NCI-H1930 (cell line): ENCODE data around the gene GPR35.

ENCODE experiments used
- DNase-seq, 2 experiments: peaks; one replicate each; lab custom pipeline; 2025; lab: John Stamatoyannopoulos, UW

GPR35 gene

GRCh38 chr2:240589375-240589774, 35.9 kb upstream of the GPR35 start:
- DNase-seq = no peak

GRCh38 chr2:240589850-240590525, 35.3 kb upstream of the GPR35 start:
- DNase-seq = no peak

DNA sequence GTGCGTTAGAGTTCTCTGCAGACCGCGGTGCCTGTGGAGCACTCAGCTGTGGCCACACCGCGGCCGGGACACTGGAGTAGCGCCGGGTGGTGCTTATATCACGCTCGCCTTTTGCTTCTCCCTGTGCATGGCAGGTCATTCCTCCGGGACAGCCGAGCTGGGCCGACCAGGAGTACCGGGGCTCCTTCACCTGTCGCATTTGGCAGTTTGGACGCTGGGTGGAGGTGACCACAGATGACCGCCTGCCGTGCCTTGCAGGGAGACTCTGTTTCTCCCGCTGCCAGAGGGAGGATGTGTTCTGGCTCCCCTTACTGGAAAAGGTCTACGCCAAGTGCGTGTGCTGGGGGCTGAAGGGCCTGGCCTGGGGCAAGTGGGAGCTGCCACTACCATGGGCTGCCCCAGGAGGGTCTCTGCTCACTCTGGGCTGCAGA, 34.6 kb upstream of the GPR35 start:
- no peak for DNase-seq

- DNase-seq = no peak
Observed at GRCh38 chr2:240591226-240591625, 34.1 kb upstream of the GPR35 start.

DNA sequence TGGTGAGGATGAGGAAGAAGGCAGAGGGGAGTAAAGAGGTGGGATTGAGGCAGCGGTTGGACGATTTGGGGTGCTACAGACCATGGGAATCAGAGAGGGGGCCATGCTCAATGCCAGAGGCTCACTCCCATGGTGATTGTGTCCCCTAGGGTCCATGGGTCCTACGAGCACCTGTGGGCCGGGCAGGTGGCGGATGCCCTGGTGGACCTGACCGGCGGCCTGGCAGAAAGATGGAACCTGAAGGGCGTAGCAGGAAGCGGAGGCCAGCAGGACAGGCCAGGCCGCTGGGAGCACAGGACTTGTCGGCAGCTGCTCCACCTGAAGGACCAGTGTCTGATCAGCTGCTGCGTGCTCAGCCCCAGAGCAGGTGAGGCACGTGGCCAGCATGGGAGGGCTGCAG, 33.5 kb upstream of the GPR35 start:
- no peak for DNase-seq

DNA sequence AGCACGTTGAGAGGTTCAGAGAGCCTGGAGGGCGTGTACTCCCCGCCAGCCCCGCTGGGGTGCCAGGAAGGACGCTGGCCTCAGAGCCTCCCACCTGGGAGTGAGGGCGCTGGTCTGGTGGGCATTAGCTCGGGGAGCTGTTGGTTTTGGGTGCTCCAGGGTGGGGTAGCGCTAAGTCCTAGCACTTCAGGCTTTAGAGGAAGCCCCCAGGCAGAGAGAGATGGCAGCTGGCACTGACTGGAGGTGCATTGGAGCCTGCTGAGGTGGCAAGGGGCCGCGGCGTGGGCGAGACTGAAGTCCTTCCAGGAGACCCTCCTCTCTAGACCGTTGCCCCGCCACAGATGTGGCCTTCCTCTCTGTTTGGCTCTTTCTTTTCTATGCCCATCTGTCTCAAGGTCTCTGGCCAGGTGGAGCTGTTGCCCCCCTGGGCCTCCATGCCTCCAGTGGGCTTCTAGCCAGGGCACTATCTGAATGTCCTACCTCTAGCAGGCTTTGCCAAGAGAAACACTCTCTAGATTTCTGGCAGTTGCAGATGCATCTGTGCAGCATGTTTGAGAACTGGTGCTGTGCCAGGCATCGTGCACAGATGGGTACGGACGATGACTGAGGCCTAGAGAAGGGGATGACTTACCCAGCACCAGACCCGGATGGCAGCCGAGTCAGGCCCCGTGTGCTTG, 32.1 kb upstream of the GPR35 start:
- DNase-seq = no peak

DNA sequence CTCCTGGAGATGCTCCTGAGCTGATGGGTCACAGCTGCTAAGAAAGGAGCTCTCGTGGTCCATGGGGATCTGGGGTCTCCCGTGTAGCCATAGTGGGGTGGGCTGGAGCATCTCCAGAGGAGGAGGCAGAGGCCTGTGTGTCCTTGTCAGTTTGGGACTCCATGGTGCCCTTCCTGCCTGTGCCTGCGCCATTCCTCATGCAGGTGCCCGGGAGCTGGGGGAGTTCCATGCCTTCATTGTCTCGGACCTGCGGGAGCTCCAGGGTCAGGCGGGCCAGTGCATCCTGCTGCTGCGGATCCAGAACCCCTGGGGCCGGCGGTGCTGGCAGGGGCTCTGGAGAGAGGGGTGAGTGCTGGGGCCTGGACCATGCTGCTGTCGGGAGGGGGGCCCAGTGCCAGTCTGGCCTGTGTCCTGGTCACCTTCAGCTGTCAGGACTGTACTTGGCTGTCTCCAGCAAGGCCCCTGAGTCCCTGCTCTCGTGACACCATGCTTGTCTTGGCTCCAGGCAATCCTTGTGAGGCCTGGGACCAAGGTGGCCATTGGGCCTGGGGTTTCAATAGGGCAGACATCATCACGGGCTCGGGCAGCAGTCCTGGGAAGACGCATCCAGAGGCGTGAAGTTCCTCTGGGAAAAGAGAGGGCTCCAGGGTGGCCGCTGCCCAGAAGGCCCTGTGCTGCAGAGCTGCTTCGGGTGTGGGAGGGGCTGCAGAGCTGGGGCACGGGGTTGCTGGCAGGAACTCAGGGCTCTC, 31.4 kb upstream of the GPR35 start:
- no peak for DNase-seq

- DNase-seq = no peak
Observed at GRCh38 chr2:240594511-240595380, 30.5 kb upstream of the GPR35 start.

DNA sequence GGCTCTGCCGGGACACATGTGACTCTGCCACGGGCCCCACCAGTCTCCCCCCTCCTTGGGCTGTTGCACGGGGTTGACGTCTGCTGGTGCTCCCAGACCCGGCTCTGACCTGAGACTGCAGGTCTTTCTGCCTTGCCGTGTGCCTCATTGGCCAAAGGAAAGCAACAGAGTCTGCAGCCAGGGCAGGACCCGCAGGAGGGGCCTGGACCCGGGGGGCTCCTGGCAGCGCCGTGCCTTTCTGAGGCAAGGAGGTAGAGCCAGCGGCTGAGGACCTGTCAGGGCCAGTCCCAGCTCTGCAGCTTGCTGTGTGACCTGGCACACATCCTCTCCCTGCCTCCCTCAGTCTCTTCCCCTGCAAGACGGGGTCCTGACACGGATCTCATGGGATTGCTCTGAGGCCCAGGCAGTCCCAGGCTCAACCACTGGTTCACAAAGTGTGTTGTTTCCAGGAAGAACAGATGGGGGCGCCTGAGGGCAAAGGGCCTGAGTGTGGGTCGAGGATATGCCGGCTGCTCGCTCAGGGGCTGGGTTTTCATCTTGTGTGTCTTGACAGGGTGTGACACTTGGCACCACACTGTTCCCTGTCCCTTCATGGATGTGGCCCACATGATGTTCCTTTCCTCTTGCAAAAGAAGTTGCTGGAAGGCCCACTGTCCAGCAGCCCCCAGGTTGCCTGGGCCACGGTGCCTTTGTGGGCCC, 29.8 kb upstream of the GPR35 start:
- no peak for DNase-seq

DNA sequence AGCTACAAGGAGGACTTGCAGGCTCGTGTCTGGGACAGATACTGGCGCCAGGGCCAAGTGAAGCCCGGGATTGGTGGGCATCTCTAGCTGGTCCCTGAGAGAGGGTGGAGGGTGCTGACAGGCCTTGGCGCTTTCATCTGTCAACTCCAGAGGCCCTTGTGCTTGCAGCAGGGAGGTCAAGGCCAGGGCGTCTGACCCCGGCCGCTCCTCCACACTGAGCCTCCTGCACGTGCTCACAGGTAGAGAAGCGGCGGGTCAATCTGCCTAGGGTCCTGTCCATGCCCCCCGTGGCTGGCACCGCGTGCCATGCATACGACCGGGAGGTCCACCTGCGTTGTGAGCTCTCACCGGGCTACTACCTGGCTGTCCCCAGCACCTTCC, 29.2 kb upstream of the GPR35 start:
- no peak for DNase-seq

DNA sequence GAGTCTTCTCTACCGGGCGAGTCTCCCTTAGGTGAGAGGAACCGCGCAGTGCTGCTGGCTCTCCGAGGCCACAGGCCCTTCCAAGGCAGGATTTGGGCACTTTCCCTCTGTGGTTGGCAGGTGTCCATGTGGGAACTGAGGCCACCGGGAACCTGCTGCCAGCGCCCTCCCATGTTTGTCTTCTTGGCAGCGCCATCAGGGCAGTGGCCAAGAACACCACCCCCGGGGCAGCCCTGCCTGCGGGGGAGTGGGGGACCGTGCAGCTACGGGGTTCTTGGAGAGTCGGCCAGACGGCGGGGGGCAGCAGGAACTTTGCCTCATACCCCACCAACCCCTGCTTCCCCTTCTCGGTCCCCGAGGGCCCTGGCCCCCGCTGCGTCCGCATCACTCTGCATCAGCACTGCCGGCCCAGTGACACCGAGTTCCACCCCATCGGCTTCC, 28.8 kb upstream of the GPR35 start:
- no peak for DNase-seq

DNA sequence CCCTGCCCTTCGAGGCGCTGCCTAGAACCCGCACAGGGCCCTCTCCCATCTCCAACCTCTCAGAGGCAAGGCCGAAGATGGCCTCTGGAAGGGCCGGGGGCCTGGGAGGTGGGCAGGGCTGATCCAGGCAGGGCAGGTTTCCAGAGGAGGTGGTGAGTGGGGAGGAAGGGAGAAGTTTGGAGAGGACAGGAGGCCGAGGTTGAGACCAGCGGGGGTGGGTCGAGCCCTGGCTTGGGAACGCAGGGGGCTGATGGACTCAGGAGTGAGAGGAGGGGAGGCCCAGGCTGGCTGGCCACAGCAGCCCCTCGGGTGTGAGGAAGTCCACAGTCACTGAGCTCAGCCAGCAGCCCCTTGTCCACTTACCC, 28.2 kb upstream of the GPR35 start:
- no peak for DNase-seq

GRCh38 chr2:240597419-240598181, 27.7 kb upstream of the GPR35 start:
- DNase-seq = no peak

DNA sequence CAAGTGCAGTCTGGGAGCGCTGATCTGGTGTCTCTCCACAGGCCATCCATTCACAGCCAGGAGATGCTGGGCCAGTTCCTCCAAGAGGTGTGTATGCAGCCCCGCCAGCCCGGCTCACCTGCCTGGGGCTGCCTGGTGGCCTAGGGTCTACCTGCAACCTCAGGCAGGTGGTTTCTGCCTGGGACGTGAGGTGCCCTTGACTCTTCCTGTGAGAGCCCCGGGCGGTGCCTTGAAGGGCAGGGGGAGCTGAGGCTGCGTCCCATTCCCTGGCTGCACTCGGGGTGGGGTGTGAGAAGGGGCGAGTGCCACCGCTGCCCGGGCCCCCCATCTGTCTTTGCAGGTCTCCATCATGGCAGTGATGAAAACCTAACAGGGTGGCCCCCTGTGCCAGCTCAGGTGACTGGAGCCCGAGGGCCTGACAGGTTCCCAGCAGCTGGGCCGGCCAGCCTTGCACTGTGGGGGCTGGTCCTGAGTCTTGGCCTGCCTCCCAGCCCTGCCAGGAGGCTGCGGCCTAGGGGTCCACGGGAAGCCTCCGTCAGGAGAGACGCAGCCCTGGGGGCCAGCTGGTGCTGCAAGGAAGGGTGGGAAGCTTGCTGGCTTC, 26.9 kb upstream of the GPR35 start:
- DNase-seq = no peak

- DNase-seq = no peak
Observed at GRCh38 chr2:240599141-240599583, 26.1 kb upstream of the GPR35 start.

DNA sequence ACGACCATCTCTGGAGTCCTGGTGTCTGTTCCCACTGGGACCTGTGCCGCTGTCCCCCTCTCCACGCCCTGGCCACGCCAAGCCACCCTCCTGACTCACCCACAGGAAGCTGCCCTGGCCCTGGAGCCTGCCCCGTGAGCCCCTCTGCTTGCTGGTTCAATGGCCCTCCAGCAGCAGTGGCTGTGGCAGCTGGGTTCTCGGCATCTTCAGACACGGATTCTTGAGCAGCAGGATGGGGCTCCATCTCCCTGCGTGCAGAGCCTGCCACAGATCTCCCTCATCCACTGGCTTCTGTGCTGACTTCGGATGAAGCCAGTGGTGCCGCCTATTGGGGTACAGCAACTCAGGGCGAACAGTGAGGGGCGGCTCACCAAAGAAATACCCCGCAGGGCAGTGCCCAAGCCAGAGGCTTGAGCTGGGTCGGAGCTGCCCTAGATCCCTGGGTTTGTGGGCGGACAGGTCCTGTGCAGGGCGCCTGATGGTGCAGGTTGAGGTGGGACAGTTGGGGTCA, 24.8 kb upstream of the GPR35 start:
- no peak for DNase-seq

- DNase-seq = no peak
Observed at GRCh38 chr2:240601061-240601830, 24.0 kb upstream of the GPR35 start.

DNA sequence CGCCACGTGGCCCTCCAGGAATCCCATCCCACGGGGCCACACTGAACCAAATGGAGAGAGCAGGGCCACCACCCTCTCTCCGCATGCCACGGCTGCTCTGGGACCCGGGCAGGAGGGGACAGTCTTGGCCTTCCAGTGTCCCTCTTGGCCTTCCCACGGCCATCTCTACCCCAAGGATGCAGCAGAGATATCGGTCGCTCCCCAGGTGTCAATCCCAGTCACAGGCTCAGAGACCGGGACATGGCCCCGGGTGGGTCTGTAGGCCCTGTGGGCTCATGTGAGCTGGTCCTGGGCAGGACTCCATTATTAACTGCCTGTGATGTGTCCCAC, 23.5 kb upstream of the GPR35 start:
- DNase-seq = no peak

GRCh38 chr2:240602266-240603050, 22.8 kb upstream of the GPR35 start:
- DNase-seq = no peak
